Thyroid gland (tissue), 4 donors: ENCODE results near the gene LTBP3.

Experiments used
- POLR2A ChIP-seq, 2 donors: fragments of 450-650 bp; IDR thresholded peaks; one replicate each; pipeline ENCODE4 v1.6.1; 2017; ENCODE audit warnings: antibody characterized with exemption in 2 of 2, mild to moderate bottlenecking in 2 of 2, moderate library complexity in 1 of 2
- TF ChIP-seq, protein P1 (sequence below), 6 experiments: fragments of 200-600 bp in 3 of 6; fragments of 450-650 bp in 3 of 6; sonication (generic) in 3 of 6; IDR thresholded peaks; one replicate each; pipeline ENCODE4 v1.5.1; 2016 to 2019; ENCODE audit warnings: antibody characterized with exemption in 6 of 6, mild to moderate bottlenecking in 2 of 6, inconsistent platforms in 1 of 6, moderate library complexity in 1 of 6

- no peak for TF ChIP-seq POLR2A (IDR thresholded peaks at IDR 0.05)
- TF ChIP-seq, protein P1, sequence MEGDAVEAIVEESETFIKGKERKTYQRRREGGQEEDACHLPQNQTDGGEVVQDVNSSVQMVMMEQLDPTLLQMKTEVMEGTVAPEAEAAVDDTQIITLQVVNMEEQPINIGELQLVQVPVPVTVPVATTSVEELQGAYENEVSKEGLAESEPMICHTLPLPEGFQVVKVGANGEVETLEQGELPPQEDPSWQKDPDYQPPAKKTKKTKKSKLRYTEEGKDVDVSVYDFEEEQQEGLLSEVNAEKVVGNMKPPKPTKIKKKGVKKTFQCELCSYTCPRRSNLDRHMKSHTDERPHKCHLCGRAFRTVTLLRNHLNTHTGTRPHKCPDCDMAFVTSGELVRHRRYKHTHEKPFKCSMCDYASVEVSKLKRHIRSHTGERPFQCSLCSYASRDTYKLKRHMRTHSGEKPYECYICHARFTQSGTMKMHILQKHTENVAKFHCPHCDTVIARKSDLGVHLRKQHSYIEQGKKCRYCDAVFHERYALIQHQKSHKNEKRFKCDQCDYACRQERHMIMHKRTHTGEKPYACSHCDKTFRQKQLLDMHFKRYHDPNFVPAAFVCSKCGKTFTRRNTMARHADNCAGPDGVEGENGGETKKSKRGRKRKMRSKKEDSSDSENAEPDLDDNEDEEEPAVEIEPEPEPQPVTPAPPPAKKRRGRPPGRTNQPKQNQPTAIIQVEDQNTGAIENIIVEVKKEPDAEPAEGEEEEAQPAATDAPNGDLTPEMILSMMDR (IDR thresholded peaks at IDR 0.05), result no peak
These were observed 38.4 kb upstream of the LTBP3 start for GRCh38 chr11:65596520-65596919.
